ENCODE data around the gene CPED1.
"Not testable (repeated sequence)": the region's sequence is repeated elsewhere in the genome, so short reads cannot be mapped to it uniquely, and the experiment has no call there.

Gene CPED1

DNA sequence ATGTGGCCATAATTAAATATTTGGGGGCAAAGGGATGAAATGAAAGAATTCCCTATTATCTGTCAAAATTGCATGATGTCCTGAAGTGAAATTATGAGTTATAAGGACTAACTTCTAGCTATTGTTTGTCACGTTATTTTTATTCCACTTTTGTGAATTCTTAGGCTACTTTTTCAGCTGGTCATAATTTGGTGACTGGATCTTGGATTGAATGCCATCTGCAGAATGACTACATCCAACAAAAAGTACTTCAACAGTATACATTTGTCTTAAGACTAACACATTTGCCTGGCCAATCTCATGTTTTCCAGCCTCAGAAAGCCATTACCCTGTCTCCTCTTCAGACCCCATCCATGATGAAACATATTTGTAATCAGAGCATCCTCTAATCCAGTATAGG lies 292.1 kb downstream of the CPED1 start:
- in situ Hi-C loops (cut with MboI; ENCODE audit: low sequenced_read_pairs), result no loop called here
- H3K4me3 ChIP-seq, result no peak overlapping the region
- DNase-seq (ENCODE audit: low spot score in 2 of 2), result no peak
- H3K4me1 ChIP-seq, result no peaks in the 10 kb centered on the region
- no peaks in the 10 kb centered on the region; the same call in 1 of the 2 replicates for H3K27me3 ChIP-seq (ENCODE audit: low read depth)
- no peaks in the 10 kb centered on the region for H3K36me3 ChIP-seq (replicated peaks)
- no peaks in the 10 kb centered on the region for H3K9me3 ChIP-seq

GRCh38 chr7:121282129-121282528 lies 293.6 kb downstream of the CPED1 start:
- H3K9me3 ChIP-seq, result no peaks in the 10 kb centered on the region
- DNase-seq (ENCODE audit: low spot score in 2 of 2), result no peak
- no peaks in the 10 kb centered on the region for H3K36me3 ChIP-seq (replicated peaks)
- in situ Hi-C loops (cut with MboI; ENCODE audit: low sequenced_read_pairs), result no loop called here
- no peak overlapping the region for H3K4me3 ChIP-seq
- no peaks in the 10 kb centered on the region for H3K4me1 ChIP-seq
- no peaks in the 10 kb centered on the region for H3K27me3 ChIP-seq (ENCODE audit: low read depth)

DNA sequence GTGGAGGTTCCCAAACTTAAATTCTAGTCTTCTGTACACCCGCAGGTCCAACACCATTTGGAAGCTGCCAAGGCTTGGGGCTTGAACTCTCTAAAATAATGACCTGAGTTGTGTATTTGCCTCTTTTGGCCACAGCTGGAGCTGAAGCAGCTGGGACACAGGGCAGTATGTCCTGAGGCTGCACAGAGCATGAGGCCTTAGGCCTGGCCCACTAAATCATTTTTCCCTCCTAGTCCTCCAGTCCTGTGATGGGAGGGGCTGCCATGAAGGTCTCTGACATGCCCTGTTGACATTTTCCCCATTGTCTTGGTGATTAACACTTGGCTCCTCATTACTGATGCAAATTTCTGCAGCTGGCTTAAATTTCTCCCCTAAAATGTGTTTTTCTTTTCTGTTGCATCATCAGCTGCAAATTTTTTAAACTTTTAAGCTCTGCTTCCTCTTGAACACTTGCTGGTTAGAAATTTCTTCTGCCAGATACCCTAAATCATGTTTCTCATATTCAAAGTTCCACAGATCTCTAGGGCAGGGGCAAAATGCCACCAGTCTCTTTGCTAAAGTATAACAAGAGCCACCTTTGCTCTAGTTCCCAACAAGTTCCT lies 296.7 kb downstream of the CPED1 start:
- DNase-seq (ENCODE audit: low spot score in 2 of 2), result no peak
- Histone ChIP-seq H3K27me3 (ENCODE audit: low read depth) (no peaks in the 10 kb centered on the region), H3K9me3 (no peaks in the 10 kb centered on the region), H3K4me1 (no peaks in the 10 kb centered on the region), H3K36me3 (replicated peaks) (no peaks in the 10 kb centered on the region), H3K4me3 (no peak overlapping the region)
- in situ Hi-C loops (cut with MboI; ENCODE audit: low sequenced_read_pairs), result no loop called here

DNA sequence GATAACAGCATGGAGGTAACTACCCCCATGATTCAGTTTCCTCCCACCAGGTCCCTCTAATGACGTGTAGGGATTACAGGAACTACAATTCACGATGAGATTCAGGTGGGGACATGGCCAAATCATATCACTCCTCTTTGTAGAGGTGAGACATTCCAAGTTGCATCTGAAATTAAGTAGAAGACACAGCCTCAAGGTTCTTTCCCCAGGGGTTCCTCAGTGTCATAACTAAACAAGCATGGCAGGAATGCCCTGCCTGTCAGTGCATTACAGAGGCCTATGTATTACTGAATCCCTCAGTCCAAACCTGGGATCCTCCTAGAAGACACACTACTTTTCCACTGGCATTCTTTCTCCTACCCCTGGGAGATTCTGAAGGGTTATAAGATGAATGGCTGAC lies 297.7 kb downstream of the CPED1 start:
- in situ Hi-C loops (cut with MboI; ENCODE audit: low sequenced_read_pairs), result no loop called here
- Histone ChIP-seq H3K36me3 (replicated peaks) (no peaks in the 10 kb centered on the region), H3K4me1 (no peaks in the 10 kb centered on the region), H3K27me3 (ENCODE audit: low read depth) (peaks cover 4% of the 10 kb centered on the region; the same call in 1 of the 2 replicates), H3K4me3 (no peak overlapping the region), H3K9me3 (no peaks in the 10 kb centered on the region)
- DNase-seq (ENCODE audit: low spot score in 2 of 2), result no peak

DNA sequence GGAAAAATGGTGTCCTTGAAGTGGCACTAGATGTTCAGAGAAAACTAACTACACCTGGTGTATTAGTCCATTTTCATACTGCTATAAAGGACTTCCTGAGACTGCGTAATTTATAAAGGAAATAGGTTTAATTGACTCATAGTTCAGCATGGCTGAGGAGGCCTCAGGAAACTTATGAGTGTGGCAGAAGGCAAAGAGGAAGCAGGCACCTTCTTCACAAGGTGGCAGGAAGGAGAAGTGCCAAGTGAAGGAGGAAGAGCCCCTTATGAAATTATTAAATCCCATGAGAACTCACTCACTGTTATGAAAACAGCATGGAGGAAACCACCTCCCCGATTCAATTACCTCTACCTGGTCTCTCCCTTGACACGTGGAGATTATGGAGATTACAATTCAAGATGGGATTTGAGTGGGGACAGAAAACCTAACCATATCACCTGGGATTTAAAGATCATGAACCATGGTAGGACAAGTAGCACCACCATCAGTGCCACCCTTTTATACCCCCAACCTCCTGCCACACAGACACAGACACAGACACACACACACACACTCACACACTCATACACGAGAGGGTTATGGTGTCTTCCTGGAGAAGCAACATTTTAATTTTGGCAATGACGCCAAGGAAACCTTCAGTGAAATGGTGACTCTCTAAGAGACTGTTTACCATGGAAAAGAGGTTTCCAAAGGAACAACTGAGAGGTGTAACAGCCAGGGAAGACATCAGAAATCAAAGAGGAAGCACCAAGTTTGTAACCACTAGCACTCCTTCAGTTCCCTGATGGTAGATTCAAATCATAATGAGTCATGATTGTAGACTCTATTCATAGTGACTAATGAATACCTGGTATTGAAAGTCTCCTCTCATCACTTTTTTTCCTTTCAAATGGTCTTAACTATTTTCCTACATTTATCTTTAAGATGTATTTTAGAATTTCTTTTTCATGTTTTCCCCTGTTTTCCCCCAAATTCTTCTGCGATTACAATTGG lies 298.5 kb downstream of the CPED1 start:
- DNase-seq (ENCODE audit: low spot score in 2 of 2), result no peak
- H3K4me1 ChIP-seq, result no peaks in the 10 kb centered on the region
- in situ Hi-C loops (cut with MboI; ENCODE audit: low sequenced_read_pairs), result no loop called here
- H3K4me3 ChIP-seq, result no peak overlapping the region
- H3K27me3 ChIP-seq (ENCODE audit: low read depth), result peaks cover 4% of the 10 kb centered on the region; the same call in 1 of the 2 replicates
- H3K9me3 ChIP-seq, result no peaks in the 10 kb centered on the region
- no peaks in the 10 kb centered on the region for H3K36me3 ChIP-seq (replicated peaks)

GRCh38 chr7:121288894-121289293 lies 300.4 kb downstream of the CPED1 start:
- H3K4me1 ChIP-seq, result no peaks in the 10 kb centered on the region
- in situ Hi-C loops (cut with MboI; ENCODE audit: low sequenced_read_pairs), result no loop called here
- H3K4me3 ChIP-seq, result no peak overlapping the region
- H3K36me3 ChIP-seq (replicated peaks), result no peaks in the 10 kb centered on the region
- peaks cover 4% of the 10 kb centered on the region; the same call in 1 of the 2 replicates for H3K27me3 ChIP-seq (ENCODE audit: low read depth)
- DNase-seq (ENCODE audit: low spot score in 2 of 2), result no peak
- H3K9me3 ChIP-seq, result no peaks in the 10 kb centered on the region

DNA sequence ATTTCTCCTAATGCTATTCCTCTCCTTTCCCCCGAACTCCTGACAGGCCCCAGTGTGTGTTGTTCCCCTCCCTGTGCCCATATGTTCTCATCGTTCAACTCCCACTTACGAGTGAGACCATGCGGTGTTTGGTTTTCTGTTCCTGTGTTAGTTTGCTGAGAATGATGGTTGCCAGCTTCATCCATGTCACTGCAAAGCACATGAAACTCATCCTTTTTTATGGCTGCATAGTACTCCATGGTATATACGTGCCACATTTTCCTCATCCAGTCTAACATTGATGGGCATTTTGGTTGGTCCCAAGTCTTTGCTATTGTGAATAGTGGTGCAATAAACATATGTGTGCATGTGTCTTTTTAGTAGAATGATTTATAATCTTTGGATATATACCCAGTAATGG lies 301.4 kb downstream of the CPED1 start:
- in situ Hi-C loops (cut with MboI; ENCODE audit: low sequenced_read_pairs); H3K9me3 ChIP-seq; DNase-seq (ENCODE audit: low spot score in 2 of 2); H3K4me1 ChIP-seq; H3K4me3 ChIP-seq; H3K36me3 ChIP-seq (replicated peaks); H3K27me3 ChIP-seq (ENCODE audit: low read depth): not testable (repeated sequence)

- Histone ChIP-seq H3K4me1 (no peaks in the 10 kb centered on the region), H3K36me3 (replicated peaks) (no peaks in the 10 kb centered on the region), H3K4me3 (no peak overlapping the region), H3K9me3 (no peaks in the 10 kb centered on the region), H3K27me3 (ENCODE audit: low read depth) (peaks cover 10% of the 10 kb centered on the region; the same call in 1 of the 2 replicates)
- no peak for DNase-seq (ENCODE audit: low spot score in 2 of 2)
- in situ Hi-C loops (cut with MboI; ENCODE audit: low sequenced_read_pairs), result no loop called here
Observed at GRCh38 chr7:121294448-121294992, 306.0 kb downstream of the CPED1 start.

DNA sequence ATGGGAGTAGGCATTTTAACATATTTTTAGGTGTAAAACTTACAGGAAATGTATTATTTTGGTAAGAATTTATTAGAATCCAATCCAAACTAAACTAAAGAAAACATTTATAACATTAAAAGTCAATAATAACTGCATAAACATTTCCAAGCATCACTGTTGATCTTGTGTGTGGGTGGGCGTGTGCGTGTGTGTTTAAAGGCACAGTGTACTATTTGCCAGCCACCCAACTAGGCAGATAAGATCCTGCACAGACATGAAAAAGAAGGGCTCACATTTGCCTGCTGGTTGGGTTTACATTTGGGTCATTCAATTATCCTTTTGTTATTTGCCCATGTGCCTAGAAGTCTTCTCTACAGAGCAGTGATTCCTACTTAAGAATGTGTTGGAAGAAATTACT lies 309.3 kb downstream of the CPED1 start:
- Histone ChIP-seq H3K36me3 (replicated peaks) (no peaks in the 10 kb centered on the region), H3K4me1 (no peaks in the 10 kb centered on the region), H3K4me3 (no peak overlapping the region), H3K9me3 (no peaks in the 10 kb centered on the region), H3K27me3 (ENCODE audit: low read depth) (0 out of 2 replicates have a peak, but pooled peaks cover 6% of the 10 kb centered on the region)
- in situ Hi-C loops (cut with MboI; ENCODE audit: low sequenced_read_pairs), result no loop called here
- no peak for DNase-seq (ENCODE audit: low spot score in 2 of 2)

DNA sequence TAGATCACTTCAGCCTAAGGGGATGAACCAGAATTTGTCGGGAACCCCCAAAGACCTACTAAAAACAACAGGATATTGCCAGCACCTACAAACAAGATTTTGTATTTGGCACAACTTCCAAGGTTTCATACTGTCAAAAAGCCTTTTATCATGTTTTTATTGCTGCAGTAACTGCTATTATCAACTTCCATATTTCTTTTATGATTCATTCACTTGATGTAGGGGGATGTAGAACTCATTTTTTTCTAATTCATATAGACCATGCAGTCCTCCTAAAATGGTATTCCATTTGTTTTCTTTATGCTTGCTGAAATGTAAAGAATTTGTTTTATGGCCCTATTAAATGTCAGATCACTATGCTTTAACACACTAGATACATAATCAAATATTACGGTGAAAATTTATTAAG lies 310.3 kb downstream of the CPED1 start:
- no peak for DNase-seq (ENCODE audit: low spot score in 2 of 2)
- in situ Hi-C loops (cut with MboI; ENCODE audit: low sequenced_read_pairs), result no loop called here
- H3K4me1 ChIP-seq, result no peaks in the 10 kb centered on the region
- 0 out of 2 replicates have a peak, but pooled peaks cover 6% of the 10 kb centered on the region for H3K27me3 ChIP-seq (ENCODE audit: low read depth)
- H3K4me3 ChIP-seq, result no peak overlapping the region
- no peaks in the 10 kb centered on the region for H3K36me3 ChIP-seq (replicated peaks)
- H3K9me3 ChIP-seq, result no peaks in the 10 kb centered on the region

DNA sequence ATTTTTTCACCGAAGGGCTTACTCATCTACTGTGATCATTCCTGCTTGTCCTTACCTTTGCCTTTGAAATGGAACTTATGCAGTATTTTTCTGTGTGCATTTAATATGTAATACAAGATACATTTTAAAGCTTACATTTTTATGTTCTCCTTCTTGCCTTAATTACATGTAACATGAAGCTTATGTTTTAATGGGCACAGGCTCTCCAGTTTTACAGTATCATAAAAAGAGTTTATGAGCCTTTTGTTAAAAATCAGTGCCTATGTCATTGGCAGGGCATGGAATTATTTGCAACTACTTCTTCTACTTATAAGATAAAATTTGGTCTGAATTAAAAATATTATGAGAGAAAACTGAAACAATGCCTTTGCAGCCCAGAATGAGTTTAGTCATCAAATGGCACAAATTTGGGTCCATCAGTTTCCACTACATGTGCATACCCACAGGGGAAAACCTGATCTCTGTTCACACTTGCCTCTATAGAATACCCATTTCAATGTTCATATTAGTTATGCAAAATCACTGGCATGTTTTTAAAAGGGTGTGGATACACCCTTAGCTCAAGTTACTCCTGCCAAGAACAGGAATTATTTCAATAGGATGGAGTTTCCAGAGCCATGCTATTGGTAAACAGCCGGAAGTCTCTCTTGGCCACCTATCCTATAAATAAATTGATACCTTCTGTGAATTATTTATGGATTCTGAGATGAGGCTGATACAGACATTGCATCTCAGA lies 312.3 kb downstream of the CPED1 start:
- Histone ChIP-seq H3K4me1 (no peaks in the 10 kb centered on the region), H3K27me3 (ENCODE audit: low read depth) (0 out of 2 replicates have a peak, but pooled peaks cover 6% of the 10 kb centered on the region), H3K9me3 (no peaks in the 10 kb centered on the region), H3K36me3 (replicated peaks) (no peaks in the 10 kb centered on the region), H3K4me3 (no peak overlapping the region)
- DNase-seq (ENCODE audit: low spot score in 2 of 2), result no peak
- in situ Hi-C loops (cut with MboI; ENCODE audit: low sequenced_read_pairs), result no loop called here

DNA sequence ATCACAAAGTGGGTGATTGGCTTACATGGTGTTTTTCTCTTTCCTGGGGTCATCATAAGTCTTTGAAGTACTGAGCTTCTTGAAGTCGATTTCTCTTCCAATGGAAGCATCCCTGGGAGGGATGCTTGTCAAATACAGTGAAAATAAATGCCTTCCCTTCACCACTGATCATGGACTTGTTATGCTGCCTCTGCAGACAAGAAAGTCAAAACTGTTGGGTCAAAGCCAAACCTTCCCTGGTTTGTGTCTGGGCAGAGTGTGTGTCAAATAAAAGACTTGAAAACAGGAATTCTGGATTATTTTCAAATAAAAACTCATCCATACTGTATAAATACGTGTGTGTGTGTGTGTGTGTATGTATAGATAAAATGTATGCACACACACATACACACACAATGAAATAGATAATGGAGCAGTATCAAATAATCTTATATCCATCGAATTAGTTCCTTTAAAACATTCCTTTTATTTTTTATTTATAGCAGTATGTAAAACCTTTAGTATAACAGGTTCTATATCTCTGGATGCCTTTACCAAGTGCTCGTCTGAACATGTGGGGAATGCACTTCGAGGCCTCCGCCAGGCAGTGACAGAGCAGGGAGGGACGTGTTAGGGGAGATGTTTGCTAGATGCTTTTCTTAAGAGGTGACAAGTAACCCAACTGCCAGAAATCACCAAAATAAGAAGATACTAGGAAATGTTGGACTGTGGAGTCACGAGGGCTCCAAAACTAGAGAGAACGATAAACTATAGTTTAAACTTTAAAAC lies 313.1 kb downstream of the CPED1 start:
- Histone ChIP-seq H3K36me3 (replicated peaks) (no peaks in the 10 kb centered on the region), H3K4me1 (no peaks in the 10 kb centered on the region), H3K9me3 (no peaks in the 10 kb centered on the region), H3K27me3 (ENCODE audit: low read depth) (0 out of 2 replicates have a peak, but pooled peaks cover 6% of the 10 kb centered on the region), H3K4me3 (no peak overlapping the region)
- DNase-seq (ENCODE audit: low spot score in 2 of 2), result no peak
- in situ Hi-C loops (cut with MboI; ENCODE audit: low sequenced_read_pairs), result no loop called here

DNA sequence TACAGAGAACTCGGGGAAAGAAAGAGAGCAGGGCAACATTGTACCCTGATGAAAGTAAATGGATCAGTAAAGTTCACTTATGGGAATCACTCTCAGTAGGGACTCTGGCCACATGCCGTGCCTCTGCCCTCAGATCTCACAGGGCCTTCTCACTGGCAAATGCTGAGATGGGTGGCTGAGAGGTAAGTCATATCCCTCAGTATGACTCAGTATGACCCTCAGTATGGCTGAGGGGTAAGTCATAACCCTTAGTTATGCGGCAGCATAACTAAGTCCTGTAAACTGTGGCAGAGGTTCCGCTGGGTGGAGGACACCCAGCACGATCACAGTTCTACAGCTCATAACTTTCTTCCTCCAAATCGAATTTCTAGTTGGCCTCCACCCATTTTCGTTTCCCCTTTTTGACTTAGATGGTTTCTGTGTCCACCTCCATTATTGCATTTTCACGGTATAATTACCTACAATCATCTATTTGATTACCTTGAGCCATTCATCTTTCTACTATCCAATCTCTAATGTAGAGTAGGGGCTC lies 313.8 kb downstream of the CPED1 start:
- Histone ChIP-seq H3K36me3 (replicated peaks) (no peaks in the 10 kb centered on the region), H3K4me1 (no peaks in the 10 kb centered on the region), H3K27me3 (ENCODE audit: low read depth) (0 out of 2 replicates have a peak, but pooled peaks cover 6% of the 10 kb centered on the region), H3K9me3 (no peaks in the 10 kb centered on the region), H3K4me3 (no peak overlapping the region)
- DNase-seq (ENCODE audit: low spot score in 2 of 2), result no peak
- in situ Hi-C loops (cut with MboI; ENCODE audit: low sequenced_read_pairs), result no loop called here
